SW 1271 (cell line): Measurements from ENCODE around the gene ANKRD29.
"Not testable (repeated sequence)": the region's sequence is repeated elsewhere in the genome, so short reads cannot be mapped to it uniquely, and the experiment has no call there.

Experiments used
- DNase-seq, 2 experiments: peaks; one replicate each; lab custom pipeline; 2025; lab: John Stamatoyannopoulos, UW

The ANKRD29 gene

DNA sequence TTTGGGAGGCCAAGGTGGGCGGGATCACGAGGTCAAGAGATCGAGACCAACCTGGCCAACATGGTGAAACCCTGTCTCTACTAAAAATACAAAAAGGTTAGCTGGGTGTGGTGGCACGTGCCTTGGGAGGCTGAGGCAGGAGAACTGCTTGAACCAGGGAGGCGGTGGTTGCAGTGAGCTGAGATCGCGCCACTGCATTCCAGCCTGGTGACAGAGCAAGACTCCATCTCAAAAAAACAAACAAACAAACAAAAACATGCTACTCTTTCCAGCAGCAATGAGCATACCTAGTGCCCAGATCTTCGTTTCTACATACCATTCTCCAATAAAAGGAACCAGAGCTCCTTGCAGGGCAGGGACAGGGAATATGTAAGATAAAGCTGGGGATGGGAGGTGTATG lies 105.2 kb downstream of the ANKRD29 start:
- DNase-seq, result not testable (repeated sequence)

DNA sequence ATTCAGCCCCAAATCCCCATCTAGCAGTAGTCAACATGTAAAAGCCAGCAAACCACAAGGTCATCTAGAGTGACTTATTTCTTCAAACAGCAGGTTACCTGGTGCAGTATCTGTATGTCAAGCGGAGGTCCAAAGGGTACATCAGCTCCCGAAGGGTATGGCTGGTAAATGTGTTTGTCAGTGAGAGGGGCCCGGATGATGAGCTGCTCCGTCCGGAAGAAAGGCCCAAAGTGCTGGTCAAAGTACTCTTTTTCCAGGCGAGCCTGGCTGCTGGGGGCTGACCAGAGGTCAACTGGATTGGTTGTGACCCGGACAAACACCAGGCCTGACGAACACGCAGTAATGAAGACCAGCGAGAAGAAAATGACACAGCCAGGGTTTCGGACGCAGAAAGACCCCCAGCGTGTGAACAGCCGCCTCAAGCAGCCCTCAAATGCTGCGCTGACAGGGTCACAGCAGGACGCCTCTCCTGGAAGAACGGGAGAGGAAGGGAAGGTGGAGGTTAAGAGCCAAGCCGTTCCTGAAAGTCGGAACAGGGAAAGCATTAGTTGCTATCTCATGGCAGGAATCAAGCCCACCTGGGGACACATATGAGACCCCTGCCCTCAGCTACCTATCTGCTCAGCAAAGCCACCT lies 106.4 kb downstream of the ANKRD29 start:
- DNase-seq, result no peak

DNA sequence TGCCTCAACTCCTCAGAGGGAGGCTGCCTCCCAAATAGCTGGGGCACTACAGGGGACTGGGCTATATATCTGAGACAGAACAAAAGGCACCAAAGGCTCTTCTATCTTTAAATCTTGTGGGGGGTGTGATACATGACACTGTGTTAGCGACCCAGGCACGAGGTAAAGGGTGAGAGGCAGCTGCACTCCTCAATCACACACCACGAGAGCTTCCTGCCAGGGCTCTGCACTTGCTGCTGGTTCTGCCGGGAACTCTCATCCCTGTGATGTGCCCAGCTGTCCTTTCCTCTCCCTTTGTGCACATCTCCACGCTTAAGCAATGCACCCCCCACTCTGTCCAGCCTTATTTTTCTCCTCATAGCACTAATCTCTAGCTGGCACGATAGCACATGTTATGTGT lies 108.8 kb downstream of the ANKRD29 start:
- DNase-seq, result no peak

DNA sequence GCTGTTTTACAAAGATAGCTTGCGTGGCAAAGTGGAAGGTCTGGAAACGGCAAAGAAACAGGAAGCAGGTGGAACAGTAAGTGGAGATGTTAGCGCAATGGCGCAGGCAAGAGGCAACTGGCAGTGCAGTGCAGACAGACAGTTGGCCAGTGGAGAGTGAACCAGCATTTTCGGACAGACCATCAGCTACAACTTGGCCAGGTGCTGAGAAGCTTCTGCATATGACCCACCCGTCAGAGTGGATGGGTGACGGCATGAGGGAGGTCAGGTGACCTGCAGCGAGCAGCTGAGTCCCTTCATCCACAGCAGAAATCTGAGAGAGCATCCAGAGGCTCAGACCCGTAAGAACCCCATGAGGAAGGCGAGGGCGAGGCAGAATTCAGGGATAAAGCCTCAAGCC lies 110.2 kb downstream of the ANKRD29 start:
- no peak for DNase-seq

- no peak for DNase-seq
These were observed 110.7 kb downstream of the ANKRD29 start for GRCh38 chr18:23551978-23552377.

DNA sequence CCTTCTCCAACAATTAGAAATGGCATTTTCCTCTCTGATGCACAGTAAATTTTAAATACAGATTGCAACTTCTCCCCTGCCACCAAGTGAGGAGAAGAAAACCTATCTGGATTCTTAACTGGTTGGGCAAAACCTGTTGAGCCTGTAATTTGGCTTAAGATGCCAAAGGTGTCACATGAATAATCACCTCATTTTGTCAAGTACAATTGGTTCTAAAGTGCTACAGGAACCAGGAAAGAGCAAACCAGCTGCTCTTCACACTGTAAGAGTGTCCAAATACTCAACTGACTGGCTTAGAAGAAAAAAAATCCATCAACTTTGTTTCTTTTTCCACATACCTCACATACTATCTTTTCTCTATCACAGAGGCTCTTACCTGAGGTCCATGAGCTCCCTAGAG lies 111.8 kb downstream of the ANKRD29 start:
- DNase-seq, result no peak
